Breast epithelium (tissue), 4 donors: Measurements from ENCODE around the gene SPPL3. TPM values are rescaled to one million over a fixed set of nuclear protein-coding genes. Genes with fewer than 3 reads are reported as not detected.

Experiments used
- DNase-seq, 2 donors: peaks; one replicate each; pipeline ENCODE4 v3.0.0-alpha.2; 2019; ENCODE audit warnings: low spot score in 2 of 2
- H3K27ac ChIP-seq, 2 donors: fragments of 200-600 bp; sonication (generic) in 1 of 2; one replicate each; pipeline ENCODE4 v1.5.1; 2016 to 2019; ENCODE audit warnings: mild to moderate bottlenecking in 1 of 2
- H3K27me3 ChIP-seq, 2 donors: fragments of 200-600 bp; sonication (generic) in 1 of 2; one replicate each; pipeline versions ENCODE4 v1.5.1 to v1.6.0; 2017 to 2019; ENCODE audit warnings: control low read depth in 1 of 2, mild to moderate bottlenecking in 1 of 2
- H3K36me3 ChIP-seq: fragments of 200-600 bp; one replicate; pipeline ENCODE4 v1.5.1; 2019
- H3K4me1 ChIP-seq, 2 donors: fragments of 200-600 bp; sonication (generic); one replicate each; pipeline ENCODE4 v1.5.1; 2016 to 2019; ENCODE audit warnings: control low read depth in 1 of 2
- H3K4me3 ChIP-seq, 3 donors: fragments of 200-600 bp; sonication (generic); 1 replicate in 2 of 3; 2 replicates in 1 of 3; pipeline ENCODE4 v1.5.1; 2016 to 2019; ENCODE audit warnings: mild to moderate bottlenecking in 3 of 3, moderate library complexity in 2 of 3
- H3K9me3 ChIP-seq, 2 donors: fragments of 200-600 bp; sonication (generic) in 1 of 2; one replicate each; pipeline ENCODE4 v1.5.1; 2016 to 2019; ENCODE audit warnings: control low read depth in 1 of 2
- CTCF ChIP-seq, 3 donors: fragments of 450-650 bp; IDR thresholded peaks; one replicate each; pipeline ENCODE4 v1.5.1; 2016 to 2017; ENCODE audit warnings: antibody characterized with exemption in 3 of 3, mild to moderate bottlenecking in 3 of 3, moderate library complexity in 3 of 3
- POLR2A ChIP-seq: fragments of 450-650 bp; IDR thresholded peaks from one replicate; pipeline ENCODE4 v1.6.1; 2016; ENCODE audit warnings: antibody characterized with exemption, mild to moderate bottlenecking, moderate library complexity
- POLR2AphosphoS5 ChIP-seq, 3 donors: sonication (generic); formaldehyde crosslinking; IDR thresholded peaks; one replicate each; pipeline ENCODE4 v1.6.1; 2017; ENCODE audit warnings: antibody characterized with exemption in 3 of 3
- intact Hi-C: fragments of 100-400 bp; cut with DNase I; formaldehyde crosslinking; loops from one replicate; pipeline ENCODE4 v1.15.1; 2023; ENCODE audit warnings: low total_unique reads
- total RNA-seq, 3 donors: library from RNA; depleted of rRNA; stranded (reverse); fragments of >200 nt; gene quantifications; one replicate each; pipeline ENCODE4 v1.1.0, GENCODE V29; 2016

Gene SPPL3
- total RNA-seq, 3 donors from 2014 or later = 19.0 to 27.1 (median 22.0) TPM

DNA sequence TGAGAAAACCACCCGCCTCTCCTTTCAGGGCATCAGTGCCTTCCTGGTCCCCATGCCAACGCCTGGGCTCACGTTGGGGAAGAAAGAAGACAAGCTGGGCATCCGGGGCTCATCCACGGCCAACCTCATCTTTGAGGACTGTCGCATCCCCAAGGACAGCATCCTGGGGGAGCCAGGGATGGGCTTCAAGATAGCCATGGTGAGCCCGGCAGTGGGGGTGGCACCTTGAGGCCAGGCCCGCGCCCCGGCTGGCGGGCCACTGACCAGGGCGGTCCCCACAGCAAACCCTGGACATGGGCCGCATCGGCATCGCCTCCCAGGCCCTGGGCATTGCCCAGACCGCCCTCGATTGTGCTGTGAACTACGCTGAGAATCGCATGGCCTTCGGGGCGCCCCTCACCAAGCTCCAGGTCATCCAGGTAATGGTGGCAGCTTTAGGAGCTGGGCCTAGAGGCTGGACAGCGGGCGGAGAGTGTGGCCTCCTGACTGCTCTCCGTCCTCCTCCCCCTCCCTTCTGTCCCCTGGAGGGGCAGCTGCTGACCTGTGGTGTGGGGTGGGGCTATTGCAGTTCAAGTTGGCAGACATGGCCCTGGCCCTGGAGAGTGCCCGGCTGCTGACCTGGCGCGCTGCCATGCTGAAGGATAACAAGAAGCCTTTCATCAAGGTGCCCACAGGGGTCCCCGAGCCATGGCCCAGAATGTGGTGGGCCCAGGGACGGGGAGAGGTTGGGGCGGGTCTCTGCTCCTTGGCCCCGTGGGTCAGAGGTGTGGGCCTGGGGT is 165.7 kb downstream of the SPPL3 start:
- Histone ChIP-seq H3K4me3 (no peak overlapping the region), H3K27ac (no peak overlapping the region), H3K4me1 (no peaks in the 10 kb centered on the region), H3K9me3 (no peaks in the 10 kb centered on the region), H3K36me3 (peaks cover 6% of the 10 kb centered on the region), H3K27me3 (no peaks in the 10 kb centered on the region)
- intact Hi-C loops = no loop called here
- TF ChIP-seq CTCF (IDR thresholded peaks at IDR 0.05) (no peak), POLR2A (no peak), POLR2AphosphoS5 (IDR thresholded peaks at IDR 0.05) (no peak)
- no peak for DNase-seq

DNA sequence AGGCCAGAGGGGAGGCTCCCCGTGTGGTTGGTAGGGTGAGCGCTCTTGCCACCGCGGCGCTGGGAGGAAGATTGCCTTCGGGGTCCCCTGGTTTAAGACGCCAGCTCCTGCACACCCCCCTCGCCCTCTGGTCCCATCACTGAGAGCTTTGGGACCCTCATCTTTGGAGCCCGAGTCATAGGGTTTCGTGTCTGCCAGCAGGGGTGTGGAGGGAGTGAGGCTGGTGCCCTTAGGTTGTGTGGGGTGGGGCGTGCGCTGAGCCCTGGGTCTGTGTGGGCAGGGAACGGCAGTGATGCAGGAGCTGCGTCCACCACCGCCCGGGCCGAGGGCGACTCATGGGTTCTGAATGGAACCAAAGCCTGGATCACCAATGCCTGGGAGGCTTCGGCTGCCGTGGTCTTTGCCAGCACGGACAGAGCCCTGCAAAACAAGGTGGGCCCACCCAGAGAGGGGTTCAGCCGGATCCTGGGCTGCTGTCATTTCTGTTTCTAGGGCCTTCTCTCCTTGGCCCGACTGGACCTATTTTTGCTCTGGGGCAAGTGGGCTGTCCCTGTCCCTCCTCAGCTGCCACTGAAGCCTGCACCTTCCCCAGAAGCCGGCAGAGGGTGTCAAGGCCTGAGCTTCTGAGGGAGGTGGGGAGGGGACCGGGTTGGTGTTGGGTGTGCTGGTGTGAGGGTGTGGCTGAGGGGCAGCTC is 166.5 kb downstream of the SPPL3 start:
- H3K9me3 ChIP-seq = no peaks in the 10 kb centered on the region
- H3K27me3 ChIP-seq = no peaks in the 10 kb centered on the region
- TF ChIP-seq POLR2AphosphoS5 (IDR thresholded peaks at IDR 0.05) = no peak
- no peak for TF ChIP-seq CTCF (IDR thresholded peaks at IDR 0.05)
- TF ChIP-seq POLR2A = no peak
- intact Hi-C loops = no loop called here
- no peak overlapping the region for H3K27ac ChIP-seq
- H3K4me1 ChIP-seq = no peaks in the 10 kb centered on the region
- H3K4me3 ChIP-seq = no peak overlapping the region
- DNase-seq = no peak
- H3K36me3 ChIP-seq = peaks cover 6% of the 10 kb centered on the region

GRCh38 chr12:120736404-120737331 is 167.5 kb downstream of the SPPL3 start:
- Histone ChIP-seq H3K27me3 (no peaks in the 10 kb centered on the region), H3K9me3 (no peaks in the 10 kb centered on the region), H3K36me3 (peaks cover 6% of the 10 kb centered on the region), H3K4me1 (no peaks in the 10 kb centered on the region), H3K4me3 (no peak overlapping the region), H3K27ac (no peak overlapping the region)
- intact Hi-C loops = no loop called here
- DNase-seq = no peak
- no peak for TF ChIP-seq POLR2A
- no peak for TF ChIP-seq POLR2AphosphoS5 (IDR thresholded peaks at IDR 0.05)
- TF ChIP-seq CTCF (IDR thresholded peaks at IDR 0.05) = no peak

DNA sequence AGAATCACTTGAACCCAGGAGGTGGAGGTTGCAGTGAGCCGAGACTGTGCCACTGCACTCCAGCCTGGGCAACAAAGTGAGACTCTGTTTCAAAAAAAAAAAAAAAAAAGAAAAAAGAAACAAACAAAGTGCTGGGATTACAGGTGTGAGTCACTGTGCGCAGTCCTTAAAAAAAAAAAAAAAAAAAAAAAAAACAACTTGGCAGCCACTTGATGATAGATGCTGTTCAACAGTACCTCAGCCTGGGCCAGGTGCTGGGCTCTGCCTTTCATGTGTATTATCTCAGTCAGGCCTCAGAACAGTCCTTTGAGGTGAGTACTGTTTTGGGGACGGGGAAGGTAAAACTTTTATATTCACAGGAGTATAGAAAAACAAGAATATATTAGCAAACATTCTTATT is 169.0 kb downstream of the SPPL3 start:
- DNase-seq = no peak
- H3K4me3 ChIP-seq = no peak overlapping the region
- no peak overlapping the region for H3K27ac ChIP-seq
- H3K27me3 ChIP-seq = no peaks in the 10 kb centered on the region
- intact Hi-C loops = no loop called here
- H3K4me1 ChIP-seq = no peaks in the 10 kb centered on the region
- peaks cover 6% of the 10 kb centered on the region for H3K36me3 ChIP-seq
- TF ChIP-seq CTCF (IDR thresholded peaks at IDR 0.05) (no peak), POLR2A (no peak), POLR2AphosphoS5 (IDR thresholded peaks at IDR 0.05) (no peak)
- H3K9me3 ChIP-seq = no peaks in the 10 kb centered on the region
